ENCODE measurements around the gene CAMKMT. TPM values are rescaled to one million over a fixed set of nuclear protein-coding genes. Genes with fewer than 3 reads are reported as not detected.

The CAMKMT gene
- total RNA-seq, 1 donor from 2014 or later = 5.8 TPM

DNA sequence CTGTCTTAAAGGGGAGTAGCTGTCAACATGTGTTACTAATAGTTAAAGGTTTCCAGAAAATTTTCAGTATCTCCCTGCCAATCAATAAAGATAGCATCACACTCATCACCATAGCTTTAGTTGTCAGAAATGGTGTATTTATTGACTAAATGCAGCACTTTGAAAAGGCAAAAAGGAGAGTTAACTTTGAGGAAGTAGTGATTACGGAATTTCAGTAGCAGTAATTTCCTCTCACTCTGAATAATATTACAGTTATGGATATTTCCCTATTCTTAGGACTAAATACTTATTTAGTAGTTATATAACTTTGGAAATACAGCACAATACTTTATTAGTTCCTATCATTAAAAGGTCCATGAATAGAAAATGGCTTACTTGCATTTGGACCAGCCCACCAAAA, 250.5 kb downstream of the CAMKMT start:
- H3K27me3 ChIP-seq (ENCODE audit: control insufficient read depth, insufficient read depth, low read length) = no peaks in the 10 kb centered on the region
- no peak for DNase-seq (ENCODE audit: low read depth)
- H3K36me3 ChIP-seq (ENCODE audit: control insufficient read depth, insufficient read depth, low read length) = no peaks in the 10 kb centered on the region
- TF ChIP-seq, protein P1, sequence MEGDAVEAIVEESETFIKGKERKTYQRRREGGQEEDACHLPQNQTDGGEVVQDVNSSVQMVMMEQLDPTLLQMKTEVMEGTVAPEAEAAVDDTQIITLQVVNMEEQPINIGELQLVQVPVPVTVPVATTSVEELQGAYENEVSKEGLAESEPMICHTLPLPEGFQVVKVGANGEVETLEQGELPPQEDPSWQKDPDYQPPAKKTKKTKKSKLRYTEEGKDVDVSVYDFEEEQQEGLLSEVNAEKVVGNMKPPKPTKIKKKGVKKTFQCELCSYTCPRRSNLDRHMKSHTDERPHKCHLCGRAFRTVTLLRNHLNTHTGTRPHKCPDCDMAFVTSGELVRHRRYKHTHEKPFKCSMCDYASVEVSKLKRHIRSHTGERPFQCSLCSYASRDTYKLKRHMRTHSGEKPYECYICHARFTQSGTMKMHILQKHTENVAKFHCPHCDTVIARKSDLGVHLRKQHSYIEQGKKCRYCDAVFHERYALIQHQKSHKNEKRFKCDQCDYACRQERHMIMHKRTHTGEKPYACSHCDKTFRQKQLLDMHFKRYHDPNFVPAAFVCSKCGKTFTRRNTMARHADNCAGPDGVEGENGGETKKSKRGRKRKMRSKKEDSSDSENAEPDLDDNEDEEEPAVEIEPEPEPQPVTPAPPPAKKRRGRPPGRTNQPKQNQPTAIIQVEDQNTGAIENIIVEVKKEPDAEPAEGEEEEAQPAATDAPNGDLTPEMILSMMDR (IDR thresholded peaks at IDR 0.05; ENCODE audit: insufficient read depth, low read length, poor library complexity, severe bottlenecking) = no peak
- H3K4me3 ChIP-seq (ENCODE audit: low read depth, low read length) = no peak overlapping the region

DNA sequence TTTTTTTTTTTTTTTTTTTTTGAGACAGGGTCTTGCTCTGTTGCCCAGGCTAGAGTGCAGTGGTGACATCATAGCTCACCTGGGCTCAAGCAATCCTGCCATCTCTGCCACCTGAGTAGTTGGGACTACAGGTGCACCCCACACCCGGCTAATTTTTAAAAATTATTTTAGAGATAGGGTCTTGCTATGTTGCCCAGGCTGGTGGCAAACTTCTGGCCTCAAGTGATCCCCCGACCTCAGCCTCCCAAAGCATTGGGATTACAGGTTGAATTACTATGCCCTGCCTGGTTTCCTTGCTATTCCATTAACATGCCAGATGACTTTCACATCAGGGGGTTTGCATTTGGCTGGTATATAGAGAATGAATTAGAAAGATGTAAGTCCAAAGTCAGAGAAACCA, 253.2 kb downstream of the CAMKMT start:
- no peak overlapping the region for H3K4me3 ChIP-seq (ENCODE audit: low read depth, low read length)
- TF ChIP-seq, protein P1 (IDR thresholded peaks at IDR 0.05; ENCODE audit: insufficient read depth, low read length, poor library complexity, severe bottlenecking) = no peak
- no peaks in the 10 kb centered on the region for H3K27me3 ChIP-seq (ENCODE audit: control insufficient read depth, insufficient read depth, low read length)
- no peak for DNase-seq (ENCODE audit: low read depth)
- no peaks in the 10 kb centered on the region for H3K36me3 ChIP-seq (ENCODE audit: control insufficient read depth, insufficient read depth, low read length)

DNA sequence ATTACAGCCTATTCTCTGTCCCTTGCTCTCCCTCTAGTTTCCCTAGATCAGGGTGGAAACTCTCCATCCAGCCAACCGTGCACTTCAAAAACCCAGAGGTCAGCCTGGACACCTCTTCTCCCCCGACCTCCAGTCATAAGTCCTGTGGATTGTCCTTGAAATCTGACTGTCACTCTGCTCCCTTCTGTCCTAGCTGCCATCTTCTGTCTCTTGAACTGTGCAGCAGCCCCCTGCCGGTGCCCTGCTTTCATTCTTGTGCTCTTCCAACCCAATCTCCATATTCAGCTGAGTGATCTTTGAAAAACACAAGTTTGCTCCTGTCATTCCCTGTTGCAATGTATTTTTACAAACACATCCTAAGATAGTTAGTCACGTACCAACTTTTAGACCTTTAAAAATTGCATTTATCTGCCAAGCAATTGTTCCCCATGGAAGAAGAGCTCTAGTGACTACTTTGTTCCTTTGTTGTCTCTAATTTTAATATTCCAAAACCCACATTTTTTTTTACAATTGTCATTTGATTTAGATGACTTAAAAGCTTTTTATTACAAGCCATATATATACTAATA, 254.3 kb downstream of the CAMKMT start:
- Histone ChIP-seq H3K4me3 (ENCODE audit: low read depth, low read length) (no peak overlapping the region), H3K27me3 (ENCODE audit: control insufficient read depth, insufficient read depth, low read length) (no peaks in the 10 kb centered on the region), H3K36me3 (ENCODE audit: control insufficient read depth, insufficient read depth, low read length) (no peaks in the 10 kb centered on the region)
- DNase-seq (ENCODE audit: low read depth) = no peak
- TF ChIP-seq, protein P1 (IDR thresholded peaks at IDR 0.05; ENCODE audit: insufficient read depth, low read length, poor library complexity, severe bottlenecking) = peak; percentile 38

DNA sequence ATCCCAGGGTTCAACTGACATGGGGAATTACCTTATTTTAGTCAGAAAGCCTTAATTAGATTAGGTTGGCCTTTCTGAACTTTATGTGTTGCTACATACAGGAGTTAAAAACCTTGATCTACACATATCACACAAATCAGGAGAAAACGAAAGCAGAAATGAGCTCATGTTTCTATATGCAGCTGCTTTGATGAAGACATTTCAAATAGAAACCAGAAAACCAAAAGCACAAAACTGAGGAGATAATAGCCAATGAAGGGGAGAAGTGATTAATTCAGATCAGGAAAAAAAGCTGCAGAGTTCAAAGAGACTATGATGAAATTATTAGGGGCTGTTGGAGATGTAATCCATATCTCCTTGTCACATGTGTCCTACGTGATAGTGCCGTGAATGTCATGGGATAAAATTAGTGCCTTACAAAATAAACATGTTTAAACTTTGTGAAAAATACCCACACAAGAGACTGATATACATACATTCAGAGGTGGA, 255.0 kb downstream of the CAMKMT start:
- Histone ChIP-seq H3K27me3 (ENCODE audit: control insufficient read depth, insufficient read depth, low read length) (no peaks in the 10 kb centered on the region), H3K4me3 (ENCODE audit: low read depth, low read length) (no peak overlapping the region), H3K36me3 (ENCODE audit: control insufficient read depth, insufficient read depth, low read length) (no peaks in the 10 kb centered on the region)
- TF ChIP-seq, protein P1 (IDR thresholded peaks at IDR 0.05; ENCODE audit: insufficient read depth, low read length, poor library complexity, severe bottlenecking) = no peak
- no peak for DNase-seq (ENCODE audit: low read depth)

DNA sequence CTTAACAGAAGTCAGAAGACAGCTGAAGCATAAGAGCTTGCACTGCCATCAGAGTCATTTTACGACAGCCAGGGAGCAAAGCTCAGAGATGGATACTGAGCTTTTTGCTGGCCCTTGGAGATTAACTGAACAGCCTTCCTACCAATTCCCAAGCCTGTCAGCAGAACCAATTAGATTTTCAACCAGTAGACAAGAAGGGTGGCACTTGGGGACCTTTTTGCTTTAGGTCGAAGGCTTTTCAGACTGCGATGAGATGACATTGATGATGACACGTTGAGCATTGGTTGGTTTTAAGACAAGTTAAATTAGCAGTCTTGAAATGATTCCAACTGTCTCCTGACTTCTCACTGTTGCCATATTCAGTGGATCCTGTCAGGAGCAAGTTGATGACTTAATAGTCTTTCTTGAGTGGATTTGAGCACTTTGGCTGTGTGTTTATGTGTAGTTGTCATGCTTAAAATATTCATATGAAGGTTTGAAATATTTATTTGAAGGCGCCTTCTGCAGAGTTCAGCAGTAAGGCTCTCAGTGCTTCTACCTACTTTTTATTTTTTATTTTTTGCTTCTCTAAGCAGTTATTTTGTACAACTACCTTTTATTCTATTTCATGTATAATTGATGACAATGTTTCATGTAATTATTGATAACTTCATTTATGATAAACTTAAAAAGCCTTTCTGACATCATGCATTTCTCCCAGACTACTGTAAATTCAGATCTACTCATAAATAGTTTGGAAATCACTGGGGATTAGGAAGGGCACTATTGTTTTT, 256.7 kb downstream of the CAMKMT start:
- Histone ChIP-seq H3K27me3 (ENCODE audit: control insufficient read depth, insufficient read depth, low read length) (no peaks in the 10 kb centered on the region), H3K36me3 (ENCODE audit: control insufficient read depth, insufficient read depth, low read length) (no peaks in the 10 kb centered on the region), H3K4me3 (ENCODE audit: low read depth, low read length) (no peak overlapping the region)
- TF ChIP-seq, protein P1 (IDR thresholded peaks at IDR 0.05; ENCODE audit: insufficient read depth, low read length, poor library complexity, severe bottlenecking) = no peak
- DNase-seq (ENCODE audit: low read depth) = no peak

Measured in kidney epithelial cell (primary cell).